HG03097 (cell line): ENCODE measurements around the gene ROPN1L.
"Not testable (repeated sequence)": the region's sequence is repeated elsewhere in the genome, so short reads cannot be mapped to it uniquely, and the experiment has no call there.

Experiments
- ATAC-seq: cut with Tn5 transposase; IDR thresholded peaks from one replicate; pipeline ENCODE4 v1.9.1; 2021; ENCODE audit not compliant: unreplicated experiment, low FRiP score

The ROPN1L gene

GRCh38 chr5:10497554-10497953 lies 55.9 kb downstream of the ROPN1L start:
- no peak for ATAC-seq

GRCh38 chr5:10498350-10498749 lies 56.7 kb downstream of the ROPN1L start:
- ATAC-seq, result no peak

GRCh38 chr5:10499066-10499465 lies 57.4 kb downstream of the ROPN1L start:
- no peak for ATAC-seq

GRCh38 chr5:10499776-10500175 lies 58.1 kb downstream of the ROPN1L start:
- no peak for ATAC-seq

- no peak for ATAC-seq
These were observed 59.0 kb downstream of the ROPN1L start for GRCh38 chr5:10500669-10501068.

- ATAC-seq, result no peak
These were observed 59.9 kb downstream of the ROPN1L start for GRCh38 chr5:10501554-10502075.

- no peak for ATAC-seq
These were observed 60.5 kb downstream of the ROPN1L start for GRCh38 chr5:10502130-10502529.

- no peak for ATAC-seq
These were observed 60.9 kb downstream of the ROPN1L start for GRCh38 chr5:10502578-10502977.

- no peak for ATAC-seq
These were observed 61.6 kb downstream of the ROPN1L start for GRCh38 chr5:10503321-10503720.

- ATAC-seq, result no peak
These were observed 62.5 kb downstream of the ROPN1L start for GRCh38 chr5:10503997-10504793.

- ATAC-seq, result peak; percentile 50
These were observed 63.9 kb downstream of the ROPN1L start for GRCh38 chr5:10505517-10506095.

- ATAC-seq, result no peak
These were observed 64.9 kb downstream of the ROPN1L start for GRCh38 chr5:10506535-10506934.

GRCh38 chr5:10507575-10508096 lies 66.0 kb downstream of the ROPN1L start:
- ATAC-seq, result no peak

GRCh38 chr5:10509575-10509974 lies 67.9 kb downstream of the ROPN1L start:
- ATAC-seq, result no peak

GRCh38 chr5:10511741-10512640 lies 70.3 kb downstream of the ROPN1L start:
- no peak for ATAC-seq

GRCh38 chr5:10513501-10514442 lies 72.1 kb downstream of the ROPN1L start:
- ATAC-seq, result no peak

- ATAC-seq, result not testable (repeated sequence)
These were observed 72.9 kb downstream of the ROPN1L start for GRCh38 chr5:10514572-10514971.
